HepG2 (cell line): ENCODE measurements around the gene EEPD1. TPM values are rescaled to one million over a fixed set of nuclear protein-coding genes. Genes with fewer than 3 reads are reported as not detected.

ENCODE experiments used
- ATAC-seq: fragments of 200-7000 bp; cut with Tn5 transposase; 3 replicates; pipeline ENCODE4 v1.9.1; 2020; ENCODE audit warnings: mild to moderate bottlenecking, moderate library complexity
- BruUV-seq: library from RNA; stranded (reverse); fragments of 400-500 nt; replicated peaks from 2 replicates; lab custom pipeline; 2021; lab: Mats Ljungman, UMichigan
- CTCF ChIA-PET: fragments of 300-600 bp; formaldehyde crosslinking; extraction: SDS; loops from one replicate; lab custom pipeline; 2021; ENCODE audit warnings: low total read pairs, inconsistent platforms, low intra/inter-chr PET ratio; lab: Yijun Ruan, JAX
- POLR2A ChIA-PET: fragments of 350-600 bp; sonication (Branson Sonifier 250); formaldehyde crosslinking; loops from one replicate; lab custom pipeline; 2020; ENCODE audit warnings: antibody characterized with exemption, inconsistent platforms; lab: Yijun Ruan, JAX
- DNase-seq: peaks from one replicate; pipeline ENCODE4 v3.0.0-alpha.2; 2015; ENCODE audit warnings: low spot score
- FAIRE-seq: peaks from 3 replicates; lab custom pipeline; 2011; peaks lifted over from hg19 to GRCh38; lab: Jason Lieb, UNC
- H2AFZ ChIP-seq: one replicate; pipeline ENCODE4 v1.6.1; 2011; ENCODE audit warnings: low read length, inconsistent platforms
- H3K27ac ChIP-seq: fragments of 300-600 bp; 3 replicates; pipeline ENCODE4 v1.8.0; 2011; ENCODE audit warnings: mixed run types, mild to moderate bottlenecking, mixed read lengths, low read length, inconsistent platforms; ENCODE audit not compliant: insufficient read depth; ENCODE audit errors: extremely low read length
- H3K27me3 ChIP-seq, 2 experiments: fragments of 200-600 bp in 1 of 2; 2 replicates in 1 of 2; 3 replicates in 1 of 2; pipeline versions ENCODE4 v1.6.0 to v1.8.0; 2011; ENCODE audit warnings: low read length in 2 of 2, mild to moderate bottlenecking in 2 of 2, moderate library complexity in 2 of 2, inconsistent platforms in 1 of 2; ENCODE audit not compliant: insufficient read depth in 2 of 2, control insufficient read depth in 1 of 2
- H3K36me3 ChIP-seq, 2 experiments: fragments of 200-600 bp in 1 of 2; replicated peaks in 1 of 2; 2 replicates in 1 of 2; 3 replicates in 1 of 2; pipeline versions ENCODE4 v1.5.1 to v1.8.0; 2011; ENCODE audit warnings: low read length in 2 of 2, inconsistent platforms in 1 of 2; ENCODE audit not compliant: insufficient read depth in 2 of 2, control insufficient read depth in 1 of 2
- H3K4me1 ChIP-seq: 2 replicates; pipeline ENCODE4 v1.5.1; 2012; ENCODE audit warnings: low read length, inconsistent platforms; ENCODE audit not compliant: insufficient read depth
- H3K4me2 ChIP-seq: 2 replicates; pipeline ENCODE4 v1.6.0; 2011; ENCODE audit warnings: low read depth, low read length, inconsistent platforms
- H3K4me3 ChIP-seq, 3 experiments: fragments of 200-600 bp in 1 of 3; sonication (generic), shearing (Covaris generic) in 1 of 3; replicated peaks in 1 of 3; 2 replicates each; pipeline ENCODE4 v1.5.1; 2011 to 2016; ENCODE audit warnings: low read length in 3 of 3, inconsistent platforms in 2 of 3, low read depth in 2 of 3, mild to moderate bottlenecking in 2 of 3, control low read depth in 1 of 3, mixed read lengths in 1 of 3; ENCODE audit not compliant: insufficient read depth in 1 of 3
- H3K79me2 ChIP-seq: one replicate; pipeline ENCODE4 v1.6.1; 2011; ENCODE audit warnings: low read length, inconsistent platforms; ENCODE audit not compliant: insufficient read depth
- H3K9ac ChIP-seq: 2 replicates; pipeline ENCODE4 v1.6.0; 2011; ENCODE audit warnings: mild to moderate bottlenecking, low read depth, low read length, inconsistent platforms; ENCODE audit not compliant: insufficient read depth
- H3K9me3 ChIP-seq: 2 replicates; pipeline ENCODE4 v1.5.1; 2012; ENCODE audit warnings: mild to moderate bottlenecking, low read length
- H4K20me1 ChIP-seq: 2 replicates; pipeline ENCODE4 v1.6.0; 2011; ENCODE audit warnings: inconsistent platforms, mild to moderate bottlenecking, low read length, moderate library complexity; ENCODE audit not compliant: insufficient read depth
- BCLAF1 ChIP-seq: fragments of 450-650 bp; IDR thresholded peaks from 2 replicates; pipeline ENCODE4 v1.6.1; 2017; ENCODE audit warnings: mild to moderate bottlenecking
- CHD4 ChIP-seq: fragments of 200-600 bp; sonication (generic); IDR thresholded peaks from 2 replicates; pipeline ENCODE4 v1.7.0; 2017; ENCODE audit warnings: mild to moderate bottlenecking, low read length, borderline replicate concordance
- CREBL2 ChIP-seq: sonication (generic); formaldehyde crosslinking; IDR thresholded peaks from 2 replicates; pipeline ENCODE4 v1.8.1; 2023; ENCODE audit warnings: missing genetic modification reagents, mild to moderate bottlenecking, borderline replicate concordance
- ERF ChIP-seq: IDR thresholded peaks from 2 replicates; pipeline ENCODE4 v1.6.1; 2018; ENCODE audit warnings: missing biosample characterization, missing genetic modification reagents
- FOXP1 ChIP-seq, 2 experiments: fragments of 450-650 bp in 1 of 2; IDR thresholded peaks; 2 replicates each; pipeline ENCODE4 v1.6.1; 2017 to 2018; ENCODE audit warnings: antibody characterized with exemption in 1 of 2
- GFI1 ChIP-seq: sonication (generic); formaldehyde crosslinking; IDR thresholded peaks from 2 replicates; pipeline ENCODE4 v1.5.0; 2020; ENCODE audit warnings: missing genetic modification reagents, mild to moderate bottlenecking, borderline replicate concordance
- LCORL ChIP-seq, 2 experiments: fragments of 450-650 bp in 1 of 2; sonication (generic) in 1 of 2; formaldehyde crosslinking in 1 of 2; IDR thresholded peaks; 2 replicates each; pipeline versions ENCODE4 v1.5.0 to v1.6.1; 2017 to 2020; ENCODE audit warnings: antibody characterized with exemption in 1 of 2, missing genetic modification reagents in 1 of 2
- NR2C2 ChIP-seq: sonication (generic); formaldehyde crosslinking; IDR thresholded peaks from 2 replicates; pipeline ENCODE4 v1.4.0; 2020; ENCODE audit warnings: missing genetic modification reagents, mild to moderate bottlenecking, moderate library complexity, borderline replicate concordance
- PHF5A ChIP-seq: IDR thresholded peaks from one replicate; pipeline ENCODE4 v1.6.1; 2018; ENCODE audit warnings: low read depth, missing genetic modification reagents; ENCODE audit not compliant: unreplicated experiment
- SMARCE1 ChIP-seq: fragments of 450-650 bp; IDR thresholded peaks from 2 replicates; pipeline ENCODE4 v1.6.1; 2017; ENCODE audit warnings: borderline replicate concordance
- SRY ChIP-seq: sonication (generic); formaldehyde crosslinking; IDR thresholded peaks from 2 replicates; pipeline ENCODE4 v1.8.0; 2022; ENCODE audit warnings: mild to moderate bottlenecking, missing genetic modification reagents
- TGIF2 ChIP-seq: IDR thresholded peaks from 2 replicates; pipeline ENCODE4 v1.6.1; 2016; ENCODE audit warnings: control low read depth, missing compliant biosample characterization
- ZNF256 ChIP-seq: sonication (generic); formaldehyde crosslinking; conservative IDR thresholded peaks from 2 replicates; pipeline ENCODE4 v1.4.0; 2020; ENCODE audit warnings: missing genetic modification reagents
- ZNF260 ChIP-seq: sonication (generic); formaldehyde crosslinking; IDR thresholded peaks from 2 replicates; pipeline ENCODE4 v1.4.0; 2020; ENCODE audit warnings: missing genetic modification reagents, low read depth, mild to moderate bottlenecking, borderline replicate concordance
- ZNF446 ChIP-seq: sonication (generic); formaldehyde crosslinking; IDR thresholded peaks from 2 replicates; pipeline ENCODE4 v1.5.0; 2020; ENCODE audit warnings: mild to moderate bottlenecking, missing genetic modification reagents
- ZNF496 ChIP-seq: sonication (generic); formaldehyde crosslinking; IDR thresholded peaks from 2 replicates; pipeline ENCODE4 v1.8.1; 2023; ENCODE audit warnings: mild to moderate bottlenecking, moderate library complexity, missing genetic modification reagents; ENCODE audit not compliant: insufficient replicate concordance
- WGBS: methylation state at CpG from one replicate; pipeline ENCODE4 v1.1.6; 2017; ENCODE audit warnings: low lambda C conversion rate; 5-methylcytosine and 5-hydroxymethylcytosine counted together
- in situ Hi-C: cut with HindIII; loops from 2 replicates; pipeline ENCODE4 v1.10.0; 2017; ENCODE audit warnings: low pct_unique_long_range_greater_than_20kb; ENCODE audit not compliant: extremely low pct_ligation_motif_present
- intact Hi-C: fragments of 100-400 bp; cut with micrococcal nuclease; formaldehyde crosslinking; loops from one replicate; pipeline ENCODE4 v1.10.0; 2022; ENCODE audit not compliant: unreplicated experiment
- polyA plus RNA-seq, 8 experiments: library from polyadenylated mRNA; depleted of rRNA in 3 of 8; stranded (reverse) in 7 of 8; unstranded in 1 of 8; fragments of >200 nt; fragmentation: Illumina TruSeq in 4 of 8; extraction: Trizol in 4 of 8; gene quantifications; 2 replicates each; pipeline versions ENCODE4 v1.2.1 to v1.2.3, GENCODE V29; 2011 to 2016; ENCODE audit warnings: low read depth in 4 of 8, missing spikeins in 1 of 8, mixed read lengths in 1 of 8; ENCODE audit not compliant: insufficient read depth in 1 of 8
- total RNA-seq, 5 experiments: library from RNA; depleted of rRNA; stranded (reverse); fragments of >200 nt; fragmentation: Illumina TruSeq; extraction: Trizol; gene quantifications; 2 replicates each; pipeline ENCODE4 v1.2.3, GENCODE V29; 2016; ENCODE audit warnings: low read depth in 1 of 5

EEPD1 gene
- total and polyA plus RNA-seq, 2 of the 13 experiments (the other 11 are each of a cell fraction or from before 2014, with no cell fraction given) = 10.1 to 16.4 TPM

DNA sequence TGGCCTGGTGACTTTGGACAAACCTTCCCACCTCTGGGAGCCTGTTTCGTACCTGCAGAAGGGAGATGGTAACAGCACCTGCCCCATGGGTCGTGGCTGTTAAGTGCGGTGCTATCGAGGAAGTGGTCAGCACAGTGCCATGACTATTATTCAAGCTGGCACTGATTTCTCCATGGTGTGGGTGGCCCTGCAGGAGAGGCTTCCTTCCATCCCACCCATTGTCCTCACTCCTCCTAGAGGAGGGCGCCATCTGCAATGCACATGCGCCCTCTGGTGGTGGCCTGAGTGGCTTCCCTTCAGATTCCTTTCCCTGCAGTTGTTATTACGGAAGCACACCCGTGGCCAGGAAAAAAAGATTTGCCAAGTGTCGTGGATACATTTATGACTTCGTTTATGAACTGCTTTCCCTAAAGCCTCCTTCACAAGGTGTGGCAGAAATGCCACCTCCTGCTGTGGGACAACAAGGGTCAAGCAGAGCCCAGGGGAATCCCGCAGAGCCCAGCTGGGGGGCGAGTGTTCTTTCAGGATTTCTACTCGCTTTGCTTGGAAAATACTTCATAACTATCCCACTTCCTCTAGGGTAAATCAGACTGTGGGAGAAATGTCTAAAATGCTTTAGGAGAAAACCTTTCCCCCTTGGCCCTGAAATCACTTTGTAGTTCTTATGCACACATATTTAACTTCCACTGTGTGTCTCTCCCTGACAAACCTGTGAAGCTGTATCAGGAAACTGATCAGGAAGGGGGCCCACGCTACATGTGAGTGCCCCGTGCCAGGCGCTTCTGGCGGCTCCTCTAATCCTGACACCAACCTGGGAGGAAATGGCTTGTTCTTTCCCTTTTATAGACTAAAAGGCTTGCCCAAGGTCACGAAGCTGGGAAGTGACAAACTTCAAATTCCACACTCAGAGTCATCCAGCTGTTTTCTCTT is 138.6 kb downstream of the EEPD1 start:
- ChIA-PET CTCF (interaction anchor here (1.2 to 3.0 kb wide), 4 partner anchors 163 to 375 kb away, joined by 3 to 55 read pairs (median 20); no protein-coding TSS in a partner anchor), POLR2A (interaction anchor here (0.7 to 2.7 kb wide), 8 partner anchors 9 to 491 kb away, joined by 3 to 15 read pairs (median 4); partner anchors contain the start of gene SEPTIN7)
- H2AFZ ChIP-seq = no peak overlapping the region
- peak; percentile 66 for ATAC-seq
- DNase-seq = peak; percentile 81
- in situ Hi-C loops = loop anchor here (10.0 kb wide), 1 partner anchor 137 kb away; the partner anchor contains the start of gene EEPD1
- intact Hi-C loops = loop anchor here (1.0 to 2.0 kb wide), 4 partner anchors 41 to 306 kb away; no protein-coding TSS in a partner anchor
- peak; percentile 76 for FAIRE-seq
- H4K20me1 ChIP-seq = no peaks in the 10 kb centered on the region
- H3K27ac ChIP-seq = peak overlapping the region; percentile 91
- no peaks in the 10 kb centered on the region for H3K9me3 ChIP-seq
- H3K9ac ChIP-seq = peak overlapping the region; percentile 71
- peak overlapping the region in 1 of 3 experiments; percentile 49; a peak in 2 of 6 replicates for H3K4me3 ChIP-seq
- H3K36me3 ChIP-seq = peaks cover 1 to 12% of the 10 kb centered on the region in 2 experiments; a peak in 4 of 5 replicates
- H3K79me2 ChIP-seq = no peaks in the 10 kb centered on the region
- peak overlapping the region; percentile 82 for H3K4me2 ChIP-seq
- 31% methylated on average over 15 of the region's 18 CpGs for WGBS
- no TSS peak for BruUV-seq
- H3K4me1 ChIP-seq = peaks cover 63% of the 10 kb centered on the region
- H3K27me3 ChIP-seq = no peaks in the 10 kb centered on the region
- TF ChIP-seq PHF5A (CRISPR knock-in tag) (no peak), ZNF260 (CRISPR knock-in tag) (no peak), ERF (CRISPR knock-in tag) (no peak; the same call in 1 of the 2 replicates), NR2C2 (CRISPR knock-in tag) (peak; percentile 45; the same call in 1 of the 2 replicates), CHD4 (no peak), ZNF446 (CRISPR knock-in tag) (no peak), LCORL (IDR thresholded peaks at IDR 0.05) (no peak), LCORL (CRISPR knock-in tag; IDR thresholded peaks at IDR 0.05) (peak; percentile 67), ZNF256 (CRISPR knock-in tag) (no peak), SRY (CRISPR knock-in tag) (no peak), TGIF2 (no peak), BCLAF1 (no peak), FOXP1 (IDR thresholded peaks at IDR 0.05) (no peak), FOXP1 (CRISPR knock-in tag; IDR thresholded peaks at IDR 0.05) (no peak), SMARCE1 (no peak), ZNF496 (CRISPR knock-in tag) (no peak), GFI1 (no peak), CREBL2 (CRISPR knock-in tag) (no peak)
